DMS153 treated with DMSO at 0.1 percent for 48 hours (cell line): ENCODE measurements around the gene KIAA1217.
"Not testable (repeated sequence)": the region's sequence is repeated elsewhere in the genome, so short reads cannot be mapped to it uniquely, and the experiment has no call there.

ENCODE experiments used
- DNase-seq: peaks from one replicate; lab custom pipeline; 2025; ENCODE audit not compliant: unreplicated experiment; lab: John Stamatoyannopoulos, UW

KIAA1217 gene

GRCh38 chr10:24337723-24338122 is 128.8 kb downstream of the KIAA1217 start:
- DNase-seq: not testable (repeated sequence)

- no peak for DNase-seq
Measured at GRCh38 chr10:24339387-24339786, 130.4 kb downstream of the KIAA1217 start.

GRCh38 chr10:24340446-24340845 is 131.5 kb downstream of the KIAA1217 start:
- DNase-seq: no peak

- no peak for DNase-seq
Measured at GRCh38 chr10:24340883-24341282, 131.9 kb downstream of the KIAA1217 start.

GRCh38 chr10:24341371-24341770 is 132.4 kb downstream of the KIAA1217 start:
- DNase-seq: no peak

- DNase-seq: no peak
Measured at GRCh38 chr10:24341897-24342296, 133.0 kb downstream of the KIAA1217 start.

GRCh38 chr10:24343686-24344085 is 134.7 kb downstream of the KIAA1217 start:
- DNase-seq: no peak

GRCh38 chr10:24344279-24344678 is 135.3 kb downstream of the KIAA1217 start:
- no peak for DNase-seq

- no peak for DNase-seq
Measured at GRCh38 chr10:24344695-24345463, 135.9 kb downstream of the KIAA1217 start.

GRCh38 chr10:24346877-24347519 is 138.1 kb downstream of the KIAA1217 start:
- no peak for DNase-seq

- DNase-seq: no peak
Measured at GRCh38 chr10:24349379-24350001, 140.6 kb downstream of the KIAA1217 start.

GRCh38 chr10:24350070-24350921 is 141.4 kb downstream of the KIAA1217 start:
- no peak for DNase-seq

GRCh38 chr10:24350922-24351225 is 141.9 kb downstream of the KIAA1217 start:
- DNase-seq: not testable (repeated sequence)

- no peak for DNase-seq
Measured at GRCh38 chr10:24351961-24352360, 143.0 kb downstream of the KIAA1217 start.

GRCh38 chr10:24352399-24352798 is 143.5 kb downstream of the KIAA1217 start:
- no peak for DNase-seq

- no peak for DNase-seq
Measured at GRCh38 chr10:24353319-24353718, 144.4 kb downstream of the KIAA1217 start.

- no peak for DNase-seq
Measured at GRCh38 chr10:24355056-24355688, 146.2 kb downstream of the KIAA1217 start.

- DNase-seq: no peak
Measured at GRCh38 chr10:24357344-24358004, 148.5 kb downstream of the KIAA1217 start.

GRCh38 chr10:24358022-24358421 is 149.1 kb downstream of the KIAA1217 start:
- DNase-seq: no peak
